ENCODE results near the gene SAMMSON. TPM values are rescaled to one million over a fixed set of nuclear protein-coding genes. Genes with fewer than 3 reads are reported as not detected.

SAMMSON gene
- total RNA-seq, 2 donors from 2014 or later, result not detected

DNA sequence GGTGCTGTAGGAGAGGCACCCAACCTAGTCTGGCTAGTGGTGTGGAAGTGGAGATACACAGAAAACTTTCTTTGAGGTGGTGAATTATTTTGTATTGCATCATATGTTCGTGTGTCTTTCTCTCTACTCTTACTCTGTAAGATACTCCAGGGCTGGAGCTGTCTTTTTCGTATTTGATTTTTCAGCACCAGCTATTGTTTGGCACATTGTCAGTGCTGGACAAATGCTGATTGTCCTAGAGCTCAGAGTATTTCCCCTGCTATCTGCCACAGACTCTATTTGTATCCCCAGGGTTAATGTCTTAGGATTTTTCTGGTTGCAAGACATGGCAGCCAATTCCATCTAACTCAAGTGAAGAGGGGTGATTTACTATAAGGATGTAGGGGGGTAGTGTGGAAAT lies 110.5 kb downstream of the SAMMSON start:
- TF ChIP-seq, protein P1, sequence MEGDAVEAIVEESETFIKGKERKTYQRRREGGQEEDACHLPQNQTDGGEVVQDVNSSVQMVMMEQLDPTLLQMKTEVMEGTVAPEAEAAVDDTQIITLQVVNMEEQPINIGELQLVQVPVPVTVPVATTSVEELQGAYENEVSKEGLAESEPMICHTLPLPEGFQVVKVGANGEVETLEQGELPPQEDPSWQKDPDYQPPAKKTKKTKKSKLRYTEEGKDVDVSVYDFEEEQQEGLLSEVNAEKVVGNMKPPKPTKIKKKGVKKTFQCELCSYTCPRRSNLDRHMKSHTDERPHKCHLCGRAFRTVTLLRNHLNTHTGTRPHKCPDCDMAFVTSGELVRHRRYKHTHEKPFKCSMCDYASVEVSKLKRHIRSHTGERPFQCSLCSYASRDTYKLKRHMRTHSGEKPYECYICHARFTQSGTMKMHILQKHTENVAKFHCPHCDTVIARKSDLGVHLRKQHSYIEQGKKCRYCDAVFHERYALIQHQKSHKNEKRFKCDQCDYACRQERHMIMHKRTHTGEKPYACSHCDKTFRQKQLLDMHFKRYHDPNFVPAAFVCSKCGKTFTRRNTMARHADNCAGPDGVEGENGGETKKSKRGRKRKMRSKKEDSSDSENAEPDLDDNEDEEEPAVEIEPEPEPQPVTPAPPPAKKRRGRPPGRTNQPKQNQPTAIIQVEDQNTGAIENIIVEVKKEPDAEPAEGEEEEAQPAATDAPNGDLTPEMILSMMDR (IDR thresholded peaks at IDR 0.05), result no peak
- H3K27ac ChIP-seq, result no peak overlapping the region
- no peak for DNase-seq
- intact Hi-C loops (cut with DNase I), result no loop called here
- H3K36me3 ChIP-seq, result no peaks in the 10 kb centered on the region
- H3K9me3 ChIP-seq, result no peaks in the 10 kb centered on the region
- no peak overlapping the region for H3K4me3 ChIP-seq
- H3K4me1 ChIP-seq, result no peaks in the 10 kb centered on the region
- no peaks in the 10 kb centered on the region for H3K27me3 ChIP-seq
- H3K9ac ChIP-seq (ENCODE audit: low read depth in 2 of 2, low read length in 2 of 2), result no peak overlapping the region

DNA sequence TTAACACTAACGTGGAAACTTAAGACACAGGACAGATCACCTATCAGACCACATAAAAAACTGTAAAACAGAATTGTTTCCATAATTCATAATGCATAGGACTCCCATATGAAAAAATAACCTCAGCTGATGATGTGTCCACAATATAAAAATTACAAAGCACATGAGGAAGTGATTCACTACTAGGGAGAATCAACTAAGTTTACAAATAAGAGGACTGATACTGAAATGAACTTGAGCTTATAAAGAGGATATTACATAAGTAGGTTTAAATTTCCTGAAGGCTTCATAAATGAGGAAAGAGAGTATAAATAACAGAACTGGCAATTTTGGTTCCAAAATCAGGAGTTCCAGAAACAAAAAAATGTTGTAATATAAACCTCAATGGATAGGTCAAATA lies 111.9 kb downstream of the SAMMSON start:
- Histone ChIP-seq H3K36me3 (no peaks in the 10 kb centered on the region), H3K9ac (ENCODE audit: low read depth in 2 of 2, low read length in 2 of 2) (no peak overlapping the region), H3K4me3 (no peak overlapping the region), H3K9me3 (no peaks in the 10 kb centered on the region), H3K4me1 (no peaks in the 10 kb centered on the region), H3K27ac (no peak overlapping the region), H3K27me3 (no peaks in the 10 kb centered on the region)
- no peak for DNase-seq
- TF ChIP-seq, protein P1 (IDR thresholded peaks at IDR 0.05), result no peak
- intact Hi-C loops (cut with DNase I), result no loop called here

DNA sequence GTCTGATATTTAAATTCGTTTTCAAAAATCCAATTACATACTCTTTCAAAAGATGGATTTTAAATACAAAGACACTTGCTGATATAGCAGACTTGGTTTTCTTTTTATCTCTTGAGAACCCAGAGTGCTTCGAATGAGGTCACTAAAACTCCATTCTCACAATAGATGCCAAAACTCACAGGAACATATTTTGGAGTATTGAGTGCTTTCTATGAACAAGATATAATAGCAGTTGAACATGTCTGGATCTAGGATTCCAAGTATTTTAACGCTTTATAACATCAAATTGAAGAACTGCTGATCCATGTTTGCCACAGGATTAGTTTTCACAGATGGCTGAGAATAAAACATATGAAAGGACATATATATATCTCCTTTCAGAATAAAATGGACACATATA lies 113.2 kb downstream of the SAMMSON start:
- H3K27ac ChIP-seq, result no peak overlapping the region
- TF ChIP-seq, protein P1 (IDR thresholded peaks at IDR 0.05), result no peak
- intact Hi-C loops (cut with DNase I), result no loop called here
- no peaks in the 10 kb centered on the region for H3K4me1 ChIP-seq
- no peak for DNase-seq
- H3K27me3 ChIP-seq, result no peaks in the 10 kb centered on the region
- no peaks in the 10 kb centered on the region for H3K9me3 ChIP-seq
- no peak overlapping the region for H3K4me3 ChIP-seq
- no peaks in the 10 kb centered on the region for H3K36me3 ChIP-seq
- H3K9ac ChIP-seq (ENCODE audit: low read depth in 2 of 2, low read length in 2 of 2), result no peak overlapping the region

DNA sequence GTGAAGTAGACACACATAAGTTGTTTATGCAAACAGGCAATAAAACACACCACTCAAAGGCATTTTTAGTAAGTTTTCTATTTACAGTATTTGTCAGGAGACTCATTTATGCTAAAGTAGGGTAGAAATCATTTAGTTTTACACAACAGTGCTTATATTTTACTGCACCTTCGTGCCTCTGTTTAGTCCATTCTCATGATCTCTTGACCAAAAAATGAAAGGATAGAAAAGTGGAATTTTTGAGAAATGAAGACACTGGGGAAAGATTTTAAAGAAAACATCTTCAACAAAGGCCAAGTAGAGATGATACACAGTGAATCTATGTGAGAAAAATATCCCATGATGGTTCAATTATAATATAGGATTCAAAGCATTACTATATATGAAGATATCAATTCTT lies 114.9 kb downstream of the SAMMSON start:
- no peaks in the 10 kb centered on the region for H3K36me3 ChIP-seq
- H3K4me1 ChIP-seq, result no peaks in the 10 kb centered on the region
- no peak overlapping the region for H3K27ac ChIP-seq
- H3K9ac ChIP-seq (ENCODE audit: low read depth in 2 of 2, low read length in 2 of 2), result no peak overlapping the region
- H3K27me3 ChIP-seq, result no peaks in the 10 kb centered on the region
- TF ChIP-seq, protein P1 (IDR thresholded peaks at IDR 0.05), result no peak
- H3K4me3 ChIP-seq, result no peak overlapping the region
- intact Hi-C loops (cut with DNase I), result no loop called here
- DNase-seq, result no peak
- H3K9me3 ChIP-seq, result no peaks in the 10 kb centered on the region

DNA sequence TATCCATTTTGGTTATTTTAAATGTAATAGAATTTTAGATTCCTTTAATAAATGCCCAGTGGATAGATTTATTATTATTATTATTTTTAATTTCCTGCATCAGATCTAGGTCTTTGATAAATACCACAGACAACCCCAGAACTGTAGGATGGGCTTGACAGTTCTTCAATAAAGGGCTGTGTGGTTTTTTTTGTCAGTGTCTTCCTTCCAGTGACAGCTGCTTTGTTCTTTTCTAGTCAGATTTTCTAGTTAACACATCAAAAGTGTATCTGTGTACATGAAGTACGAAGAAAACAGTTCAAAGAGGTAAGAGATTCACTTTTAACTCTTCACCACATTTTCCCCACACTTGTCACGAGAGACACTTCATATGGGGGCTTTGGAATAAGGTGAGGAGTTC lies 120.3 kb downstream of the SAMMSON start:
- no peak overlapping the region for H3K27ac ChIP-seq
- no peaks in the 10 kb centered on the region for H3K27me3 ChIP-seq
- no peaks in the 10 kb centered on the region for H3K36me3 ChIP-seq
- intact Hi-C loops (cut with DNase I), result loop anchor here (2.0 kb wide), 1 partner anchor 237 kb away; no protein-coding TSS in a partner anchor
- no peaks in the 10 kb centered on the region for H3K4me1 ChIP-seq
- H3K4me3 ChIP-seq, result no peak overlapping the region
- no peak overlapping the region for H3K9ac ChIP-seq (ENCODE audit: low read depth in 2 of 2, low read length in 2 of 2)
- no peak for DNase-seq
- H3K9me3 ChIP-seq, result no peaks in the 10 kb centered on the region
- TF ChIP-seq, protein P1 (IDR thresholded peaks at IDR 0.05), result no peak
